ENCODE results near the gene HPSE2. TPM values are rescaled to one million over a fixed set of nuclear protein-coding genes. Genes with fewer than 3 reads are reported as not detected.

The HPSE2 gene
- total and polyA plus RNA-seq, 2 of the 8 experiments (the other 6 are each of a cell fraction or from before 2014, with no cell fraction given), result 0.41 to 0.58 TPM

- TF ChIP-seq CBX8 (IDR thresholded peaks at IDR 0.05; ENCODE audit: borderline replicate concordance, low read depth, low read length), result no peak
These were observed 334.1 kb downstream of the HPSE2 start (continued) for GRCh38 chr10:98901441-98902110.

Measured in H1 (cell line).